ENCODE results near the gene LELP1. TPM values are rescaled to one million over a fixed set of nuclear protein-coding genes. Genes with fewer than 3 reads are reported as not detected.
"Not testable (repeated sequence)": the region's sequence is repeated elsewhere in the genome, so short reads cannot be mapped to it uniquely, and the experiment has no call there.

The LELP1 gene
- total RNA-seq, 1 donor from 2014 or later: not detected

DNA sequence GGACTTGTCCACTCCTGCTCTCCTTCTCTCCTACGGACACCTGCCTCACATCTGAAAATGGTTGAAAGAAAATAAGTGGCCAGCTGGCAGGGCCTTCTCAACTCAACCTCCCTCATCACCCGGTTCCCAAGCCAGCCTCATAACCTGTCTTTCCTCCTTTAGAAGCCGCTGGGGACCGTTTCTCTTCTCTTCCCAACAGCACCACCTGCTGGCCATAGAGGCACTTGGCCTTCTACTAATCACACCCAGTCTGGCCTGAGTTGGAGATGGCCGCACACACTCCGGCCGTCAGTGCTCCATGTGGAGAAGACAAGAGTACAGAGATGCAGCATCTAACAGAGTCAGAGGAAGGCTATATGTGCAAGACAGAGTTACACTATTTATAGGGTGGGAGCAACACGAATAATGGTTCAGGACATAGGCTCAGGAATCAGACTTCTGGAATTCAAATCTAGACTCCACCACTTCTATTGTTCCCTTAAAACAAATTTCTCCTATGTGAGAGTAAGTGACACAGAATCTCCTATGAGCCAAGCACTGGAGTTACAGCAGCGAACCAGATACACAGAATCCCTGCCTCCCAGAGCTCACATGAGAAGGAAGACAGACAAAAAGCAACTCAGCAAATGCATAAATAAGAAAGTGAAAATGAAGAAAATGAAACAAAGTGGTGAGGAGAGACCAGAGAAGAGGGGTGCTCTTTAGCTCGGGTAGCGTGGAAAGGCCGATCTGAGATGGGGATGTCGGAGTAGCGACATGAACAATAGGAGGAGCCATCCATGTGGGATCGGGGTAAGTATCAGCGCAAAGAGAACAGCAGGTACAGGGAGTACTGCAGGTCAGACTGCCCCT, 20.0 kb downstream of the LELP1 start:
- intact Hi-C loops (cut with DNase I): not testable (repeated sequence)
- ATAC-seq (peak; percentile 71), DNase-seq (ENCODE audit: missing footprints) (peak; percentile 72)

- ATAC-seq (no peak), DNase-seq (ENCODE audit: missing footprints) (no peak)
- intact Hi-C loops (cut with DNase I): no loop called here
Measured at GRCh38 chr1:153227810-153228209, 24.6 kb downstream of the LELP1 start.

DNA sequence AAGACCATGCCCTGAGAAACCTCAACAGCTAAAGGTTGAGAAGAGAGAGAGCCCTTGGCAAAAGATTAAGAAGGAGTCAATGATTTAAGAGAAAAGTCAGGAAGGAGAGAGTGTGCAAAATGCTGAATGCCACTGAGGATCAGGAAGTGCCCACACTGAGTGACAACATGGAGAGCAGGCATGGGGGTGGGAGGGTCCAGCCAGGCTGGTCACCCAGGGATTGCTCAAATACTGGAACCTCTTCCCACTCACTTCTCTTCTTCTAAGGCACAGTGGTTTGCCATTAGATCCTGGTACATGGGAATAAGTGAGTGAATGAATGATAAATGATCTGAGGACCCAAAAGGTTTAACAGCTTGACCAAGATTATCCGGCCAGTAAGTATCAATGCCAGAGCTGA, 25.3 kb downstream of the LELP1 start:
- no peak for ATAC-seq
- intact Hi-C loops (cut with DNase I): no loop called here
- DNase-seq (ENCODE audit: missing footprints): no peak

- DNase-seq (ENCODE audit: missing footprints); intact Hi-C loops (cut with DNase I): not testable (repeated sequence)
- ATAC-seq: peak; percentile 47
Measured at GRCh38 chr1:153229076-153229829, 26.0 kb downstream of the LELP1 start.

DNA sequence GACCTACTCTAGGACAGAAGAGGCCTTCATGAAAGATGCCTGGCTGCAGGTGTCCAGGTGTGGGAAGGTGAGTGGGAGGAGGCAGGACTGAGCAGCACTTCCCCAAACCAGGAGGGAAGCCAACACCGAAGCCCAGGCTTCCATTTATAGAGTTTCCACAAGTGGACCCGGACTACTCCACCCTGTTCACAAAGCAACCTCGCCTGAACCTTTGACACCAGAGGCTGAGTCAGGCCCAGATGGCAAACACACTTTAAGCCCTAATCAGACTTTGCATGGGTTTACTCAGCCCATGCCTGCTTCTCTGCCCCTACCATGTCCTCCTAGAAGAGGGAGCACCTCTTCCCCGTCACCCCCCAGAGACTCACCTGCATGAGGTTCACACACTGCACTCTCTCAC, 28.1 kb downstream of the LELP1 start:
- intact Hi-C loops (cut with DNase I): no loop called here
- peak; percentile 46 for ATAC-seq

GRCh38 chr1:153231785-153232184, 28.6 kb downstream of the LELP1 start:
- intact Hi-C loops (cut with DNase I): no loop called here
- DNase-seq (ENCODE audit: missing footprints) (no peak), ATAC-seq (peak; percentile 52)

More for the DNA sequence above, 28.1 kb downstream of the LELP1 start:
- no peak for DNase-seq (ENCODE audit: missing footprints)

GRCh38 chr1:153232553-153232952, 29.3 kb downstream of the LELP1 start:
- no peak for DNase-seq (ENCODE audit: missing footprints)
- intact Hi-C loops (cut with DNase I): no loop called here

DNA sequence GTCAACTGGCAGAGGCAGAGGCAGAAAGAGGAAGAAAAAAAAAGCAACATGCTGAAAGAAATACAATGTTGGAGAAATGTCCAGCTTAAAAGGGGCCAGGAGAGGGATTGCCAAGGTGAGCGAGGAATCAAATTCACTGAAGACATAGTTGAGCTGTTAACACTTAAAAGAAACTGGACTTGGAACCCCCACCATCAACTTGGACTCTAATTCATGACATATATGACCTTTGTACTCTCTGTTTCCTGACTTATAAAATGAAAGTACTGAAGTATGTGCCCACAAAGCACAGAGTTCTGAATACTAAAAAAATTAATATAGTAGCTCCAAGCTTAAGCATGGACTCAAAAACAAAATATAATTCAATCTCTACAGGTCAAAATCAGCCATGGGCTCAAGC, 30.2 kb downstream of the LELP1 start:
- ATAC-seq (no peak), DNase-seq (ENCODE audit: missing footprints) (no peak)
- intact Hi-C loops (cut with DNase I): no loop called here

More at GRCh38 chr1:153232553-153232952, 29.3 kb downstream of the LELP1 start:
- no peak for ATAC-seq

DNA sequence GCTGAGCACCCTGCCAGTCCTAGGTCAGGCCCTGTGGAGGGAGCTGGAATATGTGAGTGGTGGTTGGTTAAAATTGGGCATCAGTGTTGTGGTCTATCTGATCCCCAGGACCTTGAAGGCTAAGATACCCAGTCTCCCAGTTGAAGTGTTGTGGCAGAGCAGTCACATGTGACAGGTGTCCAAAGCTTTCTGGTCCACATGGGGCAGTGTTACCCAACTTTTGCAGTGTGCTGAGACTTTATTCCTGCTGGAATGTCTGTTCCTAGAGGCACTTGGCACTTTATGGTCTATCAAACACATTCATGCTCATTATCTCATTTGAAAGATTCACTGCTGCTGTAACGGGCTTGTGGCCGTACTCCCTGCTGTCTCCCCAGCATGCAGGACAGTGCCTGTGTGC, 35.3 kb downstream of the LELP1 start:
- intact Hi-C loops (cut with DNase I): no loop called here
- ATAC-seq: no peak
- no peak for DNase-seq (ENCODE audit: missing footprints)

GRCh38 chr1:153242160-153242559, 38.9 kb downstream of the LELP1 start:
- ATAC-seq: no peak
- intact Hi-C loops (cut with DNase I): no loop called here
- no peak for DNase-seq (ENCODE audit: missing footprints)

- intact Hi-C loops (cut with DNase I): no loop called here
- DNase-seq (ENCODE audit: missing footprints): no peak
- no peak for ATAC-seq
Measured at GRCh38 chr1:153245466-153245865, 42.2 kb downstream of the LELP1 start.

- intact Hi-C loops (cut with DNase I): no loop called here
- ATAC-seq (no peak), DNase-seq (ENCODE audit: missing footprints) (no peak)
Measured at GRCh38 chr1:153246018-153246417, 42.8 kb downstream of the LELP1 start.

DNA sequence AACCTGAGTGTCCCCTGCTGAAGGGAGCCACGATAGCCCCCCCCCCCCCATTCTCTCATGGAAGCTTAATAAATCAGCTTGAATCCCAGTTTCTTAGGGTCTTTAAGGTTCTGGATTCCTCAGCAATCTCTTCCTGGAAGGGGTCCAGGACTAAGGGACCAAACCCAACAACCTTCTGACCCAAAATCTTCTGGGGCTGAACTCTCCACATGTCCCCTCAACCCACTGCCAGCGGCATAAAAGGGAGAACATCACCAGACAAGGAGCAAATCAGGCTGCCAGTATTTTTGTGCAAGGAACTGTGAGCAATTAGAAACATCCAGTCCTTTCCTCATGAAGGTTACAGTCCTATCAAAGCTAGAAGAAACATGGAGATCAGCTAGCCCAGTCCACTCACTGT, 43.6 kb downstream of the LELP1 start:
- DNase-seq (ENCODE audit: missing footprints): no peak
- ATAC-seq: no peak
- intact Hi-C loops (cut with DNase I): no loop called here

- ATAC-seq: no peak
- intact Hi-C loops (cut with DNase I): no loop called here
- DNase-seq (ENCODE audit: missing footprints): no peak
Measured at GRCh38 chr1:153248176-153248879, 45.1 kb downstream of the LELP1 start.

GRCh38 chr1:153250166-153250565, 46.9 kb downstream of the LELP1 start:
- DNase-seq (ENCODE audit: missing footprints): no peak
- ATAC-seq: no peak
- intact Hi-C loops (cut with DNase I): no loop called here

DNA sequence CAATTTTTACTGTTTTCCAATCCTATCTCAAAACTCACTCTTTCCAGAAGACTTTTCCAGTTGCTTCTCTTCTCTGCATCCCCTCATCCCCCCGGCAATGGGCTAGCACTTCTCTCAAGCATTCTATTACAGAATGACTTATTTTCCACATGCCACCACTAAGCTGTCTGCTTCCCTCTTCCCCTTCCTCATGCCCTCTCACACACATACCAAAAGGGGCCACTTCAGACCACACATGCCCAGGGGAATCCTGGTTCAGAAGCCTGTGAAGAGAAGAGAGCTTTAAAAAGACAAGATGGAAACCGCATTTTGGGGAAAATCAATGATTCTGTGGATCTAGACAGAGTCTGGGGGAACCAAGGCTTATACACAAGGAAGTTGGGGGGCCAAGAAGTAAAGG, 47.9 kb downstream of the LELP1 start:
- DNase-seq (ENCODE audit: missing footprints): no peak
- ATAC-seq: no peak
- intact Hi-C loops (cut with DNase I): no loop called here

GRCh38 chr1:153251562-153251961, 48.3 kb downstream of the LELP1 start:
- DNase-seq (ENCODE audit: missing footprints) (no peak), ATAC-seq (no peak)
- intact Hi-C loops (cut with DNase I): no loop called here

DNA sequence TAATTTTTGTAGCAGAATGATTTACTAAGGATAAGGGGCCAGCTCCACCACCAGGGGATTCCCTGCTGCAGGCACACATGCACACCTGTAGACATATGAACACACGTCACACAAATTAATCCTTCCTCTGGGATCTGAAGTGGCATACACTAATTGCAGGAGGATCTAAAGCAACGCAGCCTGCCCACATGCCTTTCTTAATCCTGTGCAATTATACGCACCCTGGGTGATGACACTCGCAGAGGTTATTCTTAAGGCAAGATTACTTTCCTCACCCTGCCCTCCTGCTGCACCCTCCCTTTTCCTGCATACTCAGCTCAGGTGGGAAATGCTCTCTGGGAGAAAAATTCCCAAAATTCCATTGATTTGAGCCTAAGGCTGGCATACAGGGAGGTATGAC, 48.8 kb downstream of the LELP1 start:
- no peak for ATAC-seq
- intact Hi-C loops (cut with DNase I): no loop called here
- DNase-seq (ENCODE audit: missing footprints): no peak

- intact Hi-C loops (cut with DNase I): no loop called here
- DNase-seq (ENCODE audit: missing footprints): no peak
- ATAC-seq: no peak
Measured at GRCh38 chr1:153253076-153253475, 49.8 kb downstream of the LELP1 start.

DNA sequence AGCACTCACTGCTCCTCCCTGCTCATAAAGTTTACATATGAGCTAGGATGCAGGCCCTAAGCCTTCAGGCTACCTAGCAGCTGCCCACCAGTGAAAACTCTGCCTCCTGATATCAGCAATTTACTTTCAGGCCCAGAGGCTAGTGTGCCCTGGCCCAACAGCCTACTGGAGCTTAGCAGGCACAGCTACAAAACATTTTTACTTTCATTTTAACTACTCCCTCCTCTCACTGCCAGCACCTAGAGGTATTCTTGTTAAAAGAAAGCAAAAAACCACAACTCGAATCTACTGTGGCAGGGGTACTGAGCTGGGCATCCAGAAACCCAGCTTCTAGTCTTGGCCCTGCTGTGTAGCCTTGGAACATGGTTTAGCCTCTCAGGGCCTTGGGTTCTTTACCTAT, 50.5 kb downstream of the LELP1 start:
- DNase-seq (ENCODE audit: missing footprints) (no peak), ATAC-seq (no peak)
- intact Hi-C loops (cut with DNase I): no loop called here

All from Right ventricle myocardium inferior (tissue), 1 donor.